Omental fat pad (tissue), 4 donors: ENCODE data around the gene GNPTG. TPM values are rescaled to one million over a fixed set of nuclear protein-coding genes. Genes with fewer than 3 reads are reported as not detected.

Experiments
- ATAC-seq: fragments of 150-250 bp; one replicate; pipeline ENCODE4 v1.9.1; 2016; ENCODE audit warnings: mild to moderate bottlenecking, moderate library complexity; ENCODE audit not compliant: low FRiP score
- DNase-seq: peaks from one replicate; pipeline ENCODE4 v3.0.0-alpha.2; 2019; ENCODE audit warnings: low spot score
- CTCF ChIP-seq, 3 donors: fragments of 450-650 bp; IDR thresholded peaks; one replicate each; pipeline ENCODE4 v1.5.1; 2016 to 2017; ENCODE audit warnings: antibody characterized with exemption in 3 of 3, mild to moderate bottlenecking in 3 of 3, moderate library complexity in 2 of 3
- total RNA-seq, 4 donors: library from RNA; depleted of rRNA; stranded (reverse); fragments of >200 nt; gene quantifications; one replicate each; pipeline ENCODE4 v1.1.0, GENCODE V29; 2016

Gene GNPTG
- total RNA-seq, 4 donors from 2014 or later = 48.3 to 77.1 (median 65.8) TPM

- ATAC-seq = no peak
- TF ChIP-seq CTCF (IDR thresholded peaks at IDR 0.05) = no peak
- no peak for DNase-seq
Observed at GRCh38 chr16:1345651-1346421, 5.9 kb upstream of the GNPTG start.

- TF ChIP-seq CTCF (IDR thresholded peaks at IDR 0.05) = no peak
- no peak for ATAC-seq
- no peak for DNase-seq
Observed at GRCh38 chr16:1346422-1347285, 5.1 kb upstream of the GNPTG start.

- DNase-seq = no peak
- TF ChIP-seq CTCF (IDR thresholded peaks at IDR 0.05) = no peak
- no peak for ATAC-seq
Observed at GRCh38 chr16:1347286-1347855, 4.4 kb upstream of the GNPTG start.

GRCh38 chr16:1347962-1348361, 3.8 kb upstream of the GNPTG start:
- ATAC-seq (no peak), DNase-seq (no peak)
- TF ChIP-seq CTCF (IDR thresholded peaks at IDR 0.05) = no peak

GRCh38 chr16:1348441-1348840, 3.3 kb upstream of the GNPTG start:
- ATAC-seq (no peak), DNase-seq (no peak)
- TF ChIP-seq CTCF (IDR thresholded peaks at IDR 0.05) = no peak

GRCh38 chr16:1348926-1349325, 2.8 kb upstream of the GNPTG start:
- no peak for TF ChIP-seq CTCF (IDR thresholded peaks at IDR 0.05)
- DNase-seq = no peak
- ATAC-seq = no peak
